ENCODE results near the gene CACNA1D.

Gene CACNA1D

DNA sequence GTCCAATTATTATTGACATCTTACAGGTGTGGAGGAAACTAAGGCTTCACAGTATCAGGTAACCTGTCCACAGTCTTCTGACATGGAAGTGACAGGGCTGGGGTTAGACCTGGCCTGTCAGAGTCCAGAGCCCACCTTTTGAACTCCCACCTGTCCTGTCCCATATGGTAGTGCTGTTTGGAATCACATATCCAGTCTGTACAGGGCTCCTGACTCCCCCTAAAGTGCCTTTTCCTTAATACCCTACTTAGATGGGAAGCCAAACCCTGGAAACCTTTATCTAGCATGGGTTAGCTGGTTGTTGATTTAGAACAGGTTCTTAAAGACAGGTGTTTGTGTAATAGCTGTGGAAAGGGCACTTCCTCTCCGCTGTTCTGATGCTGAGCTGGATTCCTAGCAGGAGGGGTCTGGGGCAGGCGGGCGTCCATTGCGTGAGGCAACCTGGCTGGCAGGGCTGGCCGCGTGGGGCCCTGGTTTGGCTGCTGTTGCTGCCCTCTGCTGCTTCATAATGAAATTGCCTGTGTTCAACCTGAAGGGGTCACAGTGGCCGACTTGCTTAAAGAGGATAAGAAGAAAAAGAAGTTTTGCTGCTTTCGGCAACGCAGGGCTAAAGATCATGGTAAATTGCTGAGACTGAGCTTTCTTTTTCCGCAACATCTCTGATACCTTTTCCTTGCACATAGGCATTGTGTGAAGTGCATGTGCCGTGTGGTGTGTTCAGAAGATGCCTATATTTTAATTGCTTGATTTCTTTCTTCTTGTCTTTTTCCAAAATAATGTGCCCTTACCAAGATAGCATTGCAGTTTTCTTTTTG is 215.7 kb downstream of the CACNA1D start:
- CTCF ChIA-PET: interaction anchor here (0.5 to 1.0 kb wide), 5 partner anchors 11 to 319 kb away, joined by 3 to 4 read pairs (median 4); no protein-coding TSS in a partner anchor
- DNase-seq (ENCODE audit: low spot score): peak; percentile 55
- TF ChIP-seq, protein P1, sequence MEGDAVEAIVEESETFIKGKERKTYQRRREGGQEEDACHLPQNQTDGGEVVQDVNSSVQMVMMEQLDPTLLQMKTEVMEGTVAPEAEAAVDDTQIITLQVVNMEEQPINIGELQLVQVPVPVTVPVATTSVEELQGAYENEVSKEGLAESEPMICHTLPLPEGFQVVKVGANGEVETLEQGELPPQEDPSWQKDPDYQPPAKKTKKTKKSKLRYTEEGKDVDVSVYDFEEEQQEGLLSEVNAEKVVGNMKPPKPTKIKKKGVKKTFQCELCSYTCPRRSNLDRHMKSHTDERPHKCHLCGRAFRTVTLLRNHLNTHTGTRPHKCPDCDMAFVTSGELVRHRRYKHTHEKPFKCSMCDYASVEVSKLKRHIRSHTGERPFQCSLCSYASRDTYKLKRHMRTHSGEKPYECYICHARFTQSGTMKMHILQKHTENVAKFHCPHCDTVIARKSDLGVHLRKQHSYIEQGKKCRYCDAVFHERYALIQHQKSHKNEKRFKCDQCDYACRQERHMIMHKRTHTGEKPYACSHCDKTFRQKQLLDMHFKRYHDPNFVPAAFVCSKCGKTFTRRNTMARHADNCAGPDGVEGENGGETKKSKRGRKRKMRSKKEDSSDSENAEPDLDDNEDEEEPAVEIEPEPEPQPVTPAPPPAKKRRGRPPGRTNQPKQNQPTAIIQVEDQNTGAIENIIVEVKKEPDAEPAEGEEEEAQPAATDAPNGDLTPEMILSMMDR (conservative IDR thresholded peaks at IDR 0.05; ENCODE audit: low read depth): peak; percentile 83
- H3K27ac ChIP-seq: no peak overlapping the region
- POLR2A ChIA-PET (ENCODE audit: low non-redundant PET): no interaction called here

DNA sequence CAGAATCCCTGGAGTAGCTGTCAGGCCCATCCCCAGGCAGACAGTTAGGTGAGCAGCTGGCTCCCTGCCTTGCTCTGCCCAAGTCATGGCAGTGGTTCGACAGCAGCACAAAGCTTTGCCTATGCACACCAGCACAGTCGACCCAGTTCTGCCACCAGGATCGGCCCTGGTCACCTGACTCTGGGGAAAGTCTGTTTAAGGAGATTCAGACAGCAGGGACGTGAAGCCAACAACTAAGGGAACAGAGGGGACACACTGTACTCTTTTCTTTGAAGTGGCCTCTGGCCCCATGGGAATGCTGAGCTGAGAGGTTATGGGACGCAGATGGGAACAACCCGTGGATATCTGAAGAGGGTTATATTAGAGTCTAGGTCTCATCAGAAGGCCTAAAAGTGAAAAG is 217.0 kb downstream of the CACNA1D start:
- POLR2A ChIA-PET (ENCODE audit: low non-redundant PET): no interaction called here

DNA sequence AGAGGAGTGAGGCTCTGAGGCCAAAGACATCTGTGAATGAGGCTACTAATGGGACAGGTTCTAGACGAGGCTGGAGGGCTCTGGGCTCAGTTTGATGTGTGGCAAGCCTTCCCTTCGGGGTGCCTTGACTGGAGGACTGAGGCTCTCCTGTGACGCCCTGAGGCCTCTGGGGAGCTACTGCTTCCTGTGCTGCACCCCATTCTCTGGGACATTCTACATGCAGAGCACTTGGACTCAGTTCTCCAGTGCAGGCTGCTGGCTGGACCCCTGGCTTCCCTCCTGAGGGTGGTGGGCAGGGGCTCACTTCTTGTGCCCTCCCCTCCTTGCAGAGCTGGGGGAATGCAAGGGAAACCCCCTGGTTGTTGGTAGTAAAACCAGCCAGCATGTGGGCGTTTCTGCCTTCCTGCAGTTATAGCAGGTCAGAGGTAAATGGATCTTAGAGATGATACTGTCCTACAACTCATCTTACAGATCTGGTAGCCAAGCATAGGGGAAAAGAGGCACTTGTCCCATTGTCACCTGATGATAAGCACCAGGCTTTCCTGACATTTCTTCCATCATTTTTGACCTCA is 218.5 kb downstream of the CACNA1D start:
- TF ChIP-seq, protein P1 (conservative IDR thresholded peaks at IDR 0.05; ENCODE audit: low read depth): no peak
- H3K27ac ChIP-seq: no peak overlapping the region
- DNase-seq (ENCODE audit: low spot score): no peak
- POLR2A ChIA-PET (ENCODE audit: low non-redundant PET): no interaction called here
- CTCF ChIA-PET: no interaction called here

More for the DNA sequence above, 217.0 kb downstream of the CACNA1D start:
- CTCF ChIA-PET: interaction anchor here (0.8 to 1.0 kb wide), 2 partner anchors 10 to 65 kb away, joined by 4 to 6 read pairs; no protein-coding TSS in a partner anchor
- TF ChIP-seq, protein P1 (conservative IDR thresholded peaks at IDR 0.05; ENCODE audit: low read depth): no peak
- no peak overlapping the region for H3K27ac ChIP-seq
- DNase-seq (ENCODE audit: low spot score): no peak

DNA sequence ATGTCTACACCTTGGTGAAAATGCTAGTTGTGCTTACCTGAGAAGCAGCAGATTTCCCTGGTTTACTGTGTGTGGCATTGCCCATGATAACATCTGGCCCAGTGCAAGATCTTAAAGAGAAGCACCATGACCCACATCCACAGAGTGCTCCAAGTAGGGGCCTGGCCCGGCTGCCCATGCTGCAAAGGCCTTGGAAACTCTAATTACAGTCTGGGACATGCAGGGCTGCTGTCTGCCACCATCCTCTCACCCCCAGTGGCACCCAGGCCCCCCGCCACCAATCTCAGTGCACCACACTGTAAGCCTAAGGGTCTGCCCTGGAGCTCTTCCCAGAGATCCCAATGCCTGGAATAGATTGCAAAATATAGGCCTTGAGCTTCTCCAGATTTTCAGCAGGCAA is 219.2 kb downstream of the CACNA1D start:
- ChIA-PET POLR2A (ENCODE audit: low non-redundant PET) (no interaction called here), CTCF (no interaction called here)
- TF ChIP-seq, protein P1 (conservative IDR thresholded peaks at IDR 0.05; ENCODE audit: low read depth): no peak
- DNase-seq (ENCODE audit: low spot score): no peak
- H3K27ac ChIP-seq: no peak overlapping the region

DNA sequence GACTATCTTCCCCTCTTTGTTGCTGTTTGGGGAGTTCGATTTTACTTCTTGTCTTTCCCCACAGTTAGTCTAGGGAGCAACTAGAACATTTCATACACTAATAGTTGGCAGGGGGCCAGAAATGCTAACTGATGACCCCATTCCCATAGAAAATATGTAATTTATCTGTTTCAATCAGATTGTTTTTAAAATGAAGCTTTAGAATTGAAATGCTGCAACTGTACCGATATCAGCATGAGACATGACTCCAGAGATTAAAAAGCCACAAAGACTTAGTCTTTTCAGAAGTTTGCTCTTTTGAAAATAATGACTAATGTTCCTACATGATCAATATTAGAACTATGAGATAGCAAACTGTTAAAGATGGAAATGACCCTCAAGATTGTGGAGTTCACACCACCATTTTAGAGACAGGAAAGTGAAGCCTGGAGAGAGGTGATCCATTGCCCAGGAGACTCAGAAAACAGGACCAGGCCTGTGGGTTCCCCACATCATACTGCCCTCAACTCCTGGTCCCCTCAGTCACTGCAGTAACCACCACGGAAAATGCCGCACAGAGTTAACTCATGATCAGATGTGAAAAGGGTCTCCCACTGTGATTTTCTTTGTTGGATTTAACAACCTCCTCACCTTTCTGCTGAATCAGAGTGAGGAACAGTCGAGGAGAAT is 221.5 kb downstream of the CACNA1D start:
- ChIA-PET POLR2A (ENCODE audit: low non-redundant PET) (no interaction called here), CTCF (no interaction called here)
- no peak overlapping the region for H3K27ac ChIP-seq
- TF ChIP-seq, protein P1 (conservative IDR thresholded peaks at IDR 0.05; ENCODE audit: low read depth): no peak
- DNase-seq (ENCODE audit: low spot score): no peak

DNA sequence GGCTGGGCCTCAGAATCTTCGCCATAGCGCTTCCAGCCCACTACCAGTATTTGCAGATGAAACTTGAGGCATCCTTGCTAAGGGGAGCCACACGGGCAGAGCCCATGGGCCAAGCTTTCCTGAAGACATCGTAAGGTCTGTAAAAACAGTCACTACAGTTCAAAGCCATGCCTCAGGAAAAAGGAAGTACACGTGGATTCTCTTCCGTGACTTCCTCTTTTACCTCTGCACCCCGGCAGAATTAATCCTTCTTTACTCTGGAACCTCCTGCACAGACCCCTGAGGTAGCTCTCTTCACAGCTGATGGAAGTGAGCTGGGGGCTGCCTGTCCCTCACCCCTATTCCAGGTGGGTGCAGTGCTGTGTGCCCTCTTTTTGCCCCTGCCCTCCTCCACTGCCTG is 222.6 kb downstream of the CACNA1D start:
- CTCF ChIA-PET: no interaction called here
- H3K27ac ChIP-seq: no peak overlapping the region
- TF ChIP-seq, protein P1 (conservative IDR thresholded peaks at IDR 0.05; ENCODE audit: low read depth): no peak
- POLR2A ChIA-PET (ENCODE audit: low non-redundant PET): no interaction called here
- DNase-seq (ENCODE audit: low spot score): no peak

Data from RWPE1 (cell line).